Prostate gland (tissue), 2 donors: ENCODE results near the gene UBTF.

ENCODE experiments used
- POLR2A ChIP-seq: fragments of 450-650 bp; IDR thresholded peaks from one replicate; pipeline ENCODE4 v1.6.1; 2016; ENCODE audit warnings: antibody characterized with exemption, mild to moderate bottlenecking
- TF ChIP-seq, protein P1 (sequence below), 4 experiments: fragments of 200-600 bp in 2 of 4; fragments of 450-650 bp in 2 of 4; sonication (generic) in 2 of 4; IDR thresholded peaks; 1 replicate in 3 of 4; 2 replicates in 1 of 4; pipeline ENCODE4 v1.5.1; 2016 to 2019; ENCODE audit warnings: antibody characterized with exemption in 4 of 4, mild to moderate bottlenecking in 2 of 4, moderate library complexity in 2 of 4

DNA sequence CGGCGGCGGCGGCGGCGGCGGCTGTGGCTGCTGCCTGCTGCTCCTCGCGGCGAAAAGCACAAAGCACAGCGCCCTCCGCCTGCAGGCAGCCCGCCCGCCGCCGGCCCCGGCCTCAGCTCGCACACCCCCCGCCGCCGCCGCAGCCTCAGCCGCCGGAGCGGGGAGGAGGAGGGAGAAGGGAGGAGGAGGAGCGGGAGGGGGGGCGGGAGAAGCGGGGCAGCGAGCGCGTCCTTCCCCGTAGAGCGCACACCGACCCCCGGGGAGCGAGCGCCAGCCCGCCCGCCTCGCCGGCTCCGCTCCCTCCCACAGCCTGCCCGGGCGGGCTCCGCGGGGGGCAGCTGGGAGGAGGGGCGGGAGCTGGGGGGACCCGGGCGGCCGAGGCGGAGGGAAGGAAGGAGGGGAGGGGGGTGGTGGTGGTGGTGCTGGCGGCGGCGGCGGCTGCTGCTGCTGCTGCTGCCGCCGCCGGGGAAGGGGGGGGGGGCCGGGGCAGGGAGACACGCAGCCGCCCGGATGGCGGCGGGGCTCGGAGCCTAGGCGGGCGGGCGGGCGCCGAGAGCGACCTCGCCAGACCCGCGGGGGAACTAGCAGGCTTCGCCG, at the start of gene UBTF:
- TF ChIP-seq, protein P1, sequence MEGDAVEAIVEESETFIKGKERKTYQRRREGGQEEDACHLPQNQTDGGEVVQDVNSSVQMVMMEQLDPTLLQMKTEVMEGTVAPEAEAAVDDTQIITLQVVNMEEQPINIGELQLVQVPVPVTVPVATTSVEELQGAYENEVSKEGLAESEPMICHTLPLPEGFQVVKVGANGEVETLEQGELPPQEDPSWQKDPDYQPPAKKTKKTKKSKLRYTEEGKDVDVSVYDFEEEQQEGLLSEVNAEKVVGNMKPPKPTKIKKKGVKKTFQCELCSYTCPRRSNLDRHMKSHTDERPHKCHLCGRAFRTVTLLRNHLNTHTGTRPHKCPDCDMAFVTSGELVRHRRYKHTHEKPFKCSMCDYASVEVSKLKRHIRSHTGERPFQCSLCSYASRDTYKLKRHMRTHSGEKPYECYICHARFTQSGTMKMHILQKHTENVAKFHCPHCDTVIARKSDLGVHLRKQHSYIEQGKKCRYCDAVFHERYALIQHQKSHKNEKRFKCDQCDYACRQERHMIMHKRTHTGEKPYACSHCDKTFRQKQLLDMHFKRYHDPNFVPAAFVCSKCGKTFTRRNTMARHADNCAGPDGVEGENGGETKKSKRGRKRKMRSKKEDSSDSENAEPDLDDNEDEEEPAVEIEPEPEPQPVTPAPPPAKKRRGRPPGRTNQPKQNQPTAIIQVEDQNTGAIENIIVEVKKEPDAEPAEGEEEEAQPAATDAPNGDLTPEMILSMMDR (IDR thresholded peaks at IDR 0.05): no peak
- no peak for TF ChIP-seq POLR2A
